HG02970 (cell line): ENCODE results near the gene HOTAIR.

Source experiments
- ATAC-seq: cut with Tn5 transposase; IDR thresholded peaks from one replicate; pipeline ENCODE4 v1.9.1; 2021; ENCODE audit warnings: mild to moderate bottlenecking, moderate library complexity, moderate number of reproducible peaks; ENCODE audit not compliant: unreplicated experiment, low FRiP score

Gene HOTAIR

GRCh38 chr12:53988541-53989226 lies 13.9 kb upstream of the HOTAIR start:
- no peak for ATAC-seq

- no peak for ATAC-seq
These were observed 13.1 kb upstream of the HOTAIR start for GRCh38 chr12:53987787-53988230.

- ATAC-seq = no peak
These were observed 12.1 kb upstream of the HOTAIR start for GRCh38 chr12:53986686-53987483.

GRCh38 chr12:53985994-53986685 lies 11.4 kb upstream of the HOTAIR start:
- no peak for ATAC-seq

GRCh38 chr12:53985692-53985993 lies 10.9 kb upstream of the HOTAIR start:
- ATAC-seq = no peak

DNA sequence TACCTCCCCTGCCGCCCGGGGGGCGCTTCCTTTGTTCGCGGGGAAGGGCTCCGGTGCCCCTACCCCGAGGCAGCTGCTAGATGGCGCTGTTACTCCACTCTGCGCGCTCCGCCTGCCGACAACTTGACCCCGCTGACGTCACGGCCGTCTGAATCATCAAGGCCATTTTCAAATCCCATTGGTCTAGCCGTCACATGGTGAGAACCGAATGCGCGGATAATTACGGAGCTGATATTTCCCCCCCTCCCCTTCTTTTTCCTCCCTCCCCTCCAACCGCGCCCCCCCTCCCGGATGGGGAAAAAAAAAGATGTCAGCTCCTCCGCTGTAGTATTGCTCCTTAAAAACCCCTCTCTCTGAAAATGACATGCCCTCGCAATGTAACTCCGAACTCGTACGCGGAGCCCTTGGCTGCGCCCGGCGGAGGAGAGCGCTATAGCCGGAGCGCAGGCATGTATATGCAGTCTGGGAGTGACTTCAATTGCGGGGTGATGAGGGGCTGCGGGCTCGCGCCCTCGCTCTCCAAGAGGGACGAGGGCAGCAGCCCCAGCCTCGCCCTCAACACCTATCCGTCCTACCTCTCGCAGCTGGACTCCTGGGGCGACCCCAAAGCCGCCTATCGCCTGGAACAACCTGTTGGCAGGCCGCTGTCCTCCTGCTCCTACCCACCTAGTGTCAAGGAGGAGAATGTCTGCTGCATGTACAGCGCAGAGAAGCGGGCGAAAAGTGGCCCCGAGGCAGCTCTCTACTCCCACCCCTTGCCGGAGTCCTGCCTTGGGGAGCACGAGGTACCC lies 10.3 kb upstream of the HOTAIR start, which contains the start of gene HOXC10:
Gene HOXC10, plus strand, starts transcription at position 246 of the 791 bp plus-strand sequence. Its CDS starts 114 bp downstream, at position 360.
- no peak for ATAC-seq

GRCh38 chr12:53983950-53984572 lies 9.3 kb upstream of the HOTAIR start:
- ATAC-seq = no peak

GRCh38 chr12:53983568-53983949 lies 8.8 kb upstream of the HOTAIR start:
- no peak for ATAC-seq

DNA sequence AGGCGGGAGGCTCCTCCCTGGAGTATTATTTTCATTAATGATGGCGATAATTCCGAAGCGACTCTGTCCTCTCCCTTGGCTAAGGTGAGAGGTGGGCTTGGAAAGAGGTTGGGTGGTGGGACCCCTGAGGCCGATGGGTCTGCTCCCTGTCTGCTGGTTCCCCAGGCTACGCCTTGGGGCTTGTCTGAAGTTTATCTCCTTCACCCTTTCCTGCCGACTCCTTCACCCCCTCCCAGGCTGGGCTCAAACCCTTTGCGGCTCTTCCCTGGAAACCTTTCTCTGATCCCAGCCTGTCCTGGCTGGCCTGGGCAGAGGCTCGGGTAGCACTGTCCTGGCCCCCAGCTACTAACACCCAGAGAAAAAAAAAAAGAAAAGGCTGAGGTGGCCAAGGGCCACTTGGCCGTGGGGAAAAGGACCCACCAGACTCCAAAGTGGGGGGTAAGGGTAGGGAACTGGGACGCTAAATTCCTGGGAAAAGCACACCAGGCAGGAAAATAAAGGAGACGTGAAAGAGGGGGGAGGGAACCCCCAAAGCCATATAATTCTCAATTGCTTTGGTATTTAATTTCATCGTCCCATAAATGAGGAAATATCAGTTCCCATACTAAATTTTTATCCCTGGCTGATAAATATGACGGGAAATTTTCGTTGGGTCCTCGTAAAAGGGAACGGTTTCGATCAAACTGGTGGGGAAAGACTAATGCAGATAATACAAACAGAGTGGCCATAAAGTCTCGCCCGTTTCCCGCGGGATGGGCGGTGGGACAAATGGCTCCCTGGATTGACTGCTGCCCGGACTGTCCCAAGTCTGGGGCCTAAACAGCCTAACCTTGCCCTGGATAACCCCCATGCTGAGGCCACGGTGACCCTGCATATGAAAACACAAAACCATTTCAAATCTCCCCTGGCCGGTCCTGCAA lies 8.2 kb upstream of the HOTAIR start:
- no peak for ATAC-seq

- ATAC-seq = no peak
These were observed 7.1 kb upstream of the HOTAIR start for GRCh38 chr12:53981634-53982565.

- ATAC-seq = no peak
These were observed 6.2 kb upstream of the HOTAIR start for GRCh38 chr12:53980802-53981496.

- no peak for ATAC-seq
These were observed 5.5 kb upstream of the HOTAIR start for GRCh38 chr12:53980104-53980801.

- ATAC-seq = no peak
These were observed 4.0 kb upstream of the HOTAIR start for GRCh38 chr12:53978477-53979356.

DNA sequence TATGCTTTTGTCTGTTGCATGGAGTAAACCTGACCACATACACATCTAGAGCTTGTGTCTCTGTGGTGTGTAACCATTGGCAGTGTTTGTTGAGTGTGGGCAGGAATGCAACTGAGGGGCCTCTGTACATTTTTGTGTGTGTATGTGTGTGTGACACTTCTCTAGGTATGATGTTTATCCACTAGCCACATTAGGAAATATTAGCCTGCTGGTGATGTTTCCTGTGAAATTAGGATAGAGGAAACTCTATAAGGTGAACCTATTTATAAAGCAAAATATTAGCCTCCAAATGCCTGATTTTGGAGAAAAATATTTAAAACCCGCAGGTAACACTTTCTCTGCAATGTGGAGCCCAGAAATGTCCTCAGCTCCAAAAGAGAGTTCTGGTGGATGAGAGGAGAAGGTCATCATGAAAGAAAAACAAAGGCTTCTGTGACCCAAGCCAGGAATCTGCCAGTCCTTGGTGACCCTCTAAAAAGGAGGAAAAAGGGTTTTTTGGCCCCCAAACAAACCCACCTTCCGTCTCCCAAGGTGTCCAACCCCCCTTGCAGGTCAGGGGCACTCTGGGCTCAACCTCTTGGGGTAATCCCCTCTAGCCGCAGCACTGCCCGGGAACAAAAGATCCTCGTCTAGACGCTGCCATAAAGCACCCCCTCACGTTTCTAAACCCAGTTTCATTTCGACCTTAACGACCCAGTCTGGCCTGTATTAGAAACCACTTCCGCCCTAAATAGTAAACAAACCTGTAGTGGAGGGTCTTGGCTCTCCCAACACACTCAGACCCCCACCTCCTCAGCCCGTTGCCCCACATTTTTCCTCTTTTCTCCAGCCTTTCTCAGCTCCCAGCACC lies 3.1 kb upstream of the HOTAIR start:
- ATAC-seq = no peak
